ENCODE data around the gene BAHCC1.
A peak's percentile ranks its signal among the peaks of the same experiment; 100 is the strongest.

Gene BAHCC1

DNA sequence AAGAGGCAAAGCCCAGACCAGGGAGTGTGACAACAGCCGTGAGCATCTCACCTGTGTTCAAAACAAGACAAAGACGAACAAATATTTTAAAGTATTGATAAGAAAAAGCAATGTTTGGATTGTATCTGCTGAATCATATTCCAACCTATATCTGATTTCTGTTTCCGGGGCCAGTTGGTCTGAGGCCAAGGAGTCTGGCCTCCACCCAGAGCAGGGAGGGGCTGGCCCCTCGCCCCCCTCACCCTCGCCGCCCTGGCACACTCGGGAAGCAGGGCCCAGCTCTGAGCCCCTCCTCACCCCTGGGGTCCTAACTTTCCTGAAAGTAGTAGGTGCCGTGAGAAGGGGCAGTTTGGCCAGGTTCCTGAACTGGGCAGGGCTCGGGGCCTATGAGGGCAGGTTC lies 69.3 kb downstream of the BAHCC1 start:
- DNase-seq: no peak

DNA sequence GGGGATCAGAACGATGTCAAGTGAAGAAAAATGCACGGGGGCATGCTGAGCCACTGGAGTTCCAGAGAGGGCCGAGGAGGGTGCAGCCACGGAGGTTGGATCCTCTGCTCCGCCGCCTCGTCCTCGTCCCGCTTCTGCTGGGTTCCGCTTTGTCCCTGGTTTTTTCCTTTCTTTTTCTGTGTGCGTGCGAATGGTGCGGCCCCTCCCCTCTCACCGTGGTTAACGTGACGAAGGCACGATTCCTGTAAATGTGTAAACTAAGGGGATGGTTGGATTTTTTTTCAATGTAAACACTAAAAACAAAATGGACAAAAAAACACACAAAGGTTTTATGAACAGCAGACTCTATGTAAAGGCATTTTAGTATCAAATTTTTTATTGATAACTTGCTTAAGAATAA lies 70.7 kb downstream of the BAHCC1 start:
- no peak for DNase-seq

DNA sequence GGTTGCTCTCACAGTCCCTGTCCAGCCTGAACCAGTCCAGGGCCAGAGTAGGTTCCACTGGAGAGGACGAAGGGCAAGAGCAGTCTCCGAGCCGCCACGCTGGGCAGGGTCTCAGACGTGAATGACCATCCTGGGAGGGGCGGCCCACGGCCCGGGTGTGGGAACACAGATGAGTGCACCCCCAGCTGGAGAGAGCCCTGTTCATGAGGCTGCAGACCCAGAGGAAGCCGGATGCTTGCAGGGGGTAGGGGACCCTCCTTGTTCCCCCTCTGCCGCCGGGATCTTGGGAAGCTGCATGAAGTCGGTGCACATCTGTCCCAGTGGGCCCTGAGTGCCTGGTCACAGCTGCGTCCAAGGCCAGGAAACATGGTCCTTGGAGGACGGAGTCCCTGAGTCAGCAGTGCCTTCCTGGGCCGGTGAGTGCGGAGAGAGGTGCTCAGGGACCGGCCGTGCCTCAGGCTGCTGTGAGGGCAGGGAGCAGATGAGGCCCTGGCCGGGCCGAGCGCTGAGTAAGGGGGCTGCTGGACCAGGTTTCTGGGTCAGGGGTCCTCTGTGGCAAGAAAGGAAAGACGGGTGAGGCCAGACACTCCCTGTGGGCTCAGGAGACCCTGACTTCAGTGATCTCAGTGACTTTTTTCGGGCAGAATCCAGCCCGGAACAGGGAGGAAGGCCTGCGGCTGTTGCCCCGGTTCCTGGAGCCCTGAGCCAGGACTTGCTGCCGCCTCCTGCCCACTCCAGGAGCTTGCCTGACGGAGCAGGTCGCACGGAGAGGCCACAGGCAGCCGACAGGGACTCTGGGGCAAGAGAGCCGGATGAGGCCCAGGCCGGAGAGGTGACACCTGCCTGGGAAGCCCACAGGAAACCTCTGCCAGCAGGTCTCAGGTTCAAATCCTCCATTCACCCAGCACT lies 71.6 kb downstream of the BAHCC1 start:
- DNase-seq: no peak

DNA sequence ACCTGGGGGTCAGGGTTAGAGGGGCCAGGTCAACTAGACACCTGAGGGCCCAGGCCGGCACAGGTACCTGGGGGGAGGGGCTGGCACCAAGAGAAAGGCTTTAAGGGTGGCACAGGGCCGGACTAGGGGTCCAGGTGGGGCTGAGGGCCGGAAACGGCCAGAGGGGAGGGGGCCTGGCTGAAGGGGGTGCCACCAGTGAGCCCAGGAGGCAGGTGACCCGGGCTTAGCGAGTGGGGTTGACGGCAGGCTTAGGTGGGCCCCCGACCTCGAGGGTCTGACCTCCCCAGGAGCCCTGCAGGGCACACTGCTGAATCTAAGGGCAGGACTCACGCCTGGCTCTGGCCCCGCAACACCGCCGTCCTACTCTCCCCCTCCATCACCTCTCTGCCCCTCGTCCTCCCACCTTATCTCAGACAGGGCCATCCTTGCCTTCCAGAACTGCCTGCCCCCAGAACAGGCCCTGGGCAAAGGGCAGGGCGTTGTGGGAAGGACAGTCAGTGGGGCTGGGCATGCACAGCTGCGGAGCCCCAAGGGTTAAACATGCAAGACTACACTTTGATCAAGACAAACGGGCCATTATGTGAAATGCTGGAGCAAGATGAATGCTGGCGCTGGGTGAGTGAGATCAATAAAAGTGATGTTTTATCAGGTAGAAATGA lies 73.0 kb downstream of the BAHCC1 start:
- DNase-seq: no peak

DNA sequence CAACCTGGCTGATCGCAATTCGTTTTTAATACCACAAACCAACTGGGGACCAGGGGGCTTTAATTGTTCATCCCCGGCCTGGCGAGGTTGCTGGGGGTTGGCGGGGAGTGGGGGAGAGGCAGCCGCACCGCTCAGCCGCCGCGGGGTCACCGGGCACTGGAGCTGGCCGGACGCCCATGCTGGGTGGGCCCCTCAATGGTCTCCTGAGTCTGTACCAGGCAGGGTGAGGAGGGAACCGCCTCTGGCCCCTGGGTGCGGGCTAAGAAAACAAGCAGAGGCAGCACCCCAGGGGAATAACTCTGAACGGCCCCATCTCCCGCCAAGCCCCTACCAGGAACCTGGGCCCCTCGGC lies 73.5 kb downstream of the BAHCC1 start:
- DNase-seq: no peak

DNA sequence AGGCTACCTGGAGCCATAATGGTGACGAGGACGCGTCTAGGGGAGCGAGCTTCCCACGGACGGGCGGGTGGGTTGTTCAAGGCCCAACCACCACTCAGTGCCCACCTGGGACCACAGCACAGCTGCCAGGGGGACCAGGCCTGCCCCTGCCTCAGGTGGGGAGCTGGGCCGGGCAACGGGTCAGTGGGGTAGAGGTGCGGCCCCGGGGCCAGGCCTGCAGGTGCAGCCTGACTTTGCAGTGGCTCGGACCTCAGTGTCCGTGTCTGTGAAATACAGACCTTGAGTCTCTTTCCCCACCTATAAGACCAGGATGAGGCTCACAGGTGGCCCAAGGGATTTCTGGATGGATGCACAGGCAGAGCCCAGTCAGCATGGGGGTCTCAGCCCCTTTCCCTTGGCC lies 74.0 kb downstream of the BAHCC1 start:
- no peak for DNase-seq

DNA sequence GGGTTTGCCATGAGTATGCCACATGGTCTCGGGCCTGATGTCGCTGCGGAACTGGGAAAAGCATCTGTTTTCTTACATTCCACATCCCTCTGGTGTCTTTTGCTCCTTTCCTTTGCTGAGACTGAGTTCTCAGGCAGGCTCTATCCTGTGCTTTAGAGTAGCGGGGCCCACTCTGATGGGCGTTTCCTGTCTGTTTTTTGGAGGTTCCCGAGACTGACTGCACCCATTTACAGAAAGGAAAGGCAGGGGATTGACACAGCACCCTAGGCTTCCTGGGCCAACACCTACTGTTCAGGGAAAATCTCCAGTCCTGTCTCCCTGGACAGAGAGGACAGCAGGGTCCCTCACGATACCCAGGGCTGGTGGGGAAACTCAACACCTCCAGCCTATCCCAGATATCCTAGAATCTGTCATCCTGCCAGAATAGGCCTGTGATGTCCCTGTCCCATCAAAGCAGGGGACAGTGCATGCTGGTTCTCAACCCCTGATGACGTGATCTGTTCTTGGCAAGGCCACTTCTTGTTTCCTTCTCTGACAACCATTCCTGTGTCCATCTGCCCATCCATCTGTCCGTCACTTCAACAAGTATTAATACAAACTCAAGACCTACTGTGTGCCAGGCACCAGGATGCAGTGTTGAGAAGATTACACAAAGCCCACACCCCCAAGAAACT lies 75.2 kb downstream of the BAHCC1 start:
- DNase-seq: no peak

DNA sequence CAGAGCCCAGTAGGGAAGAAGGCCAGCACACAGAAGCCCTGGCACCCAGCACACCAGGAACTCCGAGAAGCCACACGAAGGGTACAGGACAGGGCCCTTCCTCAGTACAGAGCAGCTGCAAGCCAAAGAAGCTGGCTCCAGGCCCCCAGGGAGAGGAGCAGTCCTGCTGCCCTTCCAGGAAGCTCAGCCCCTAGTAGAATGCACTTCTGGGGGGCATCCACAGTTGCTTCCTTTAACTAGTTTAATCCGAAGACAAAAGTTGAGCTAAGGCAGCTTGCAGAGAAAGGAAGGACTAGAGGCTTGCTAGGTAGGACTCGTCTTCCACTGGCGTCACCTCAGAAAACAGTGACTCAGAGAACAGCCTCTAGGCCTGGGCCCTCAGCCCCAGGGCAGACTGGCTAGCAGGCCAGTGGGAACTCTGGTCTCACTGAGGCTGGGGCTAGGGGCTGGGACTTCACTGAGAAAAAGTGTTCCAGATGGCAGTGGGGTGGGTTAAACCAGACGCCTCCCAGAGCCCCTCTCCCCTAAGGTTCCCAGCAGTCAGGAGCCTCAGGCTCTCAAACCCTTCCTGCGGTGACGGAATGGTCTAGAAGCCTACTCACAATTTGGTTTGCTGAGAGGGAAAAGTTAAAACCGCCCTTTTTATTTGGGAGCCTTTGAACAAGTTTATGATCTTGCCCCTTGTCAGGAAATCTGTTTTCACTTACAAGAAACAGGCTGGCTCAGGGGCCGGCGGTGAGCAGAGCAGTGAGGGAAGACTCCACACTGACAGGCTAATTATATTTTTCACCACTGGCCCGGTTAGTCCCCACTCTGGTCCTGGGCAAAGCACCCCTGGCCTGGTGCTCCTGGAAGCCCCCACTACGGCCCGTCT lies 75.9 kb downstream of the BAHCC1 start:
- no peak for DNase-seq

DNA sequence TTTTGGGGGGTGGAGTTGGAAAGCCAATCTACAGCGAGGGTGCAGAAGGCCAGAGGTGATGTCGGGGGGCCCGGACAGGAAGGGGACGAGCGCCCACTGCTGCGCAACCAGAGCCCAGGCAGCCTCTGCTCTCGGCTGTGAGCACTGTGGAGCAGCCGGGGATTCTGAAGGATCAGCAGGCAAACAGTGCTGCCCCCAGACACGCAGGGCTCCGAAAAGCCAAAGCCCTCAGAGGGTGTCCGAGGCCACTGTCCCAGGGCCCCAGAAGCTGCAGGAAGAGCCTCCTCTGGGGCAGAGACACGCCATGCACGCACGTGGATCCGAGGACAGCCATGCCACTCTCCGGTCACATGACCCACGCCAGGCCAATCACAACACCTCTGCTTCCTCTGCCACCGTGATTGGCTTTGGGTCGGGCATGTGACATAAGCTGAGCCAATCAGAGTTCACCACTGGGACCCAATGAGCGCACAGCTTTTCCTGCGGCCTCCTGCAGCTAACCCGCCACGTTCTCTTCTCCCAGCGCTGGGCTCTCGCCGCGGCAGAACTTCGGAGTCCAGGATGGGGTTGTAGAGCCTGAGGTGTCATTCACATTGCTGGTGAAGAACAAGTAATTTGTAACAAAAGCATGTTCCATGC lies 76.7 kb downstream of the BAHCC1 start:
- peak; percentile 85 for DNase-seq

DNA sequence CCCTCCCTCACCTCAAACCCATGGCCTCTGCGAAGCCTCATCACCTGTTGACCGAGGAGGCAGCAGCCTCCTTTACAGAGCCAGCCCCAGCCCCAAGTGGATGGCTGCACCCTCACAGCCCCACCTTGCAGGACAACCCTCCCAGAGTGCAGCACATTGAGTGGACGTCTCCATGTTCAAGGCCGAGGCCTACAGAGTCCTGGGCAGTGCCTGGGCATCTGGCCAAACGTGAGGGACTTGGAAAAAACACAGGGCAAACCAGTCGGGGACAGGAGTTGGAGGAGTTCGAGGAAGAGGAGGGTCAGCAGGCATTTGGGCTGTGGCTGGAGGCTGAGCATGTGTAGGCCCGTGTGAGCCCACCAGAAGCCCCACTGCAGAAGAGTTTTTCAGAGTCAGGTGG lies 77.8 kb downstream of the BAHCC1 start:
- no peak for DNase-seq

DNA sequence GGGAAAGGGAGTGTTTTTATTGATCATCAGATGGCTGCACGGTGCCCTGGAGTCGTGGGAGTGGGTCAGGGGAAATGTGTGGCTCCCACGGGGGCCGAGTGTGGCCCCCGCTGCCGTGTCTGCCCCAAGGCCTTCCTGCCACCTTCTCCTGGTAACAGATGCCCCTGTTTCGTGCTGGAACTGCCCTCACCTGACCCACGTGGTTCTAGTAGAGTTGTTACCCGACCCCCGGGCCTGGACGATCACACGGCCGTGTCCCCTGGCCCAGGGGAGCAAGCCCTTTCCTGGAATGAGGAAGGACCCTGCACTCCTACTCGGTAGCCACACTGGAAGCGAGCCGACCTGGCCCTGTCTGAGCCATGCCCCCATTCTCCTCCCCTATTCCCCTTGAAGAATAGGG lies 79.7 kb downstream of the BAHCC1 start:
- DNase-seq: no peak

DNA sequence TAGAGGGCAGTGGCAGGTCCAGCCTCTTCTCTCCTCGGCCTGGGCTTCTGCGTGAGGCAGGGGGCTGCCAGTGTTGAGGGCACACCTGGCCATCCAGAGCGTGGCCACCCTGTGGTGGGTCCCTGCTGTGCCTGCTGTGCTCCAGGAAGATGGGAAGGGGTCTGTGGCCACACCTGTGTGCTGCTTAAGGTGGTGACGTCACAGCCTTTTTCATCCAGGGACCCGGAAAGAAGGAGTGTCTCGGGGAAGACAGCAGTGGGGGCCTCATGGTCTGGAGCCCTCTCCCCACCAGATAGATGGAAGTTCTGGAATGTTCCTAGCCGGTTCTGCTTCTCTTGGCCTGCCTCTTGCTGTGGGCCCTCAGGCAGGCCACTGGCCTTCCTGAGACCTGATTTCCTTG lies 80.8 kb downstream of the BAHCC1 start:
- DNase-seq: no peak

DNA sequence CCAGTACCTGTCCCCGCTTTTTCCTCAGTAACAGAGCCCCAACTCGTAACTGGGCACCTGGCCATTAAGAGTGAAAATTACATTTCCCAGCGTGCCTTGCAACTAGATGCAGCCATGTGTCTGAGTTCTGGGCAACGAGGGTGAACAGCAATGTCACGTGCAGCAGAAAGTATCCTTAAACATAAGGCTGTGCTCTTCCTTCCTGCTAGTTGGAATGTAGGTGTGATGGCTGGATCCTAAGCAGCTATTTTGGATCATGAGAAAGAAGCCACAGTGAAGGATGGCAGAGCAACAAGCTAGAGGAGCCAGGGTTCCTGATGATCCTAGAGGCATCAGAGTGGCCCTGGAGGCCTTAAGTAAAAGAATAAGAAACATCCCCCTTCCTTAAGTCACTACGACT lies 81.4 kb downstream of the BAHCC1 start:
- no peak for DNase-seq

DNA sequence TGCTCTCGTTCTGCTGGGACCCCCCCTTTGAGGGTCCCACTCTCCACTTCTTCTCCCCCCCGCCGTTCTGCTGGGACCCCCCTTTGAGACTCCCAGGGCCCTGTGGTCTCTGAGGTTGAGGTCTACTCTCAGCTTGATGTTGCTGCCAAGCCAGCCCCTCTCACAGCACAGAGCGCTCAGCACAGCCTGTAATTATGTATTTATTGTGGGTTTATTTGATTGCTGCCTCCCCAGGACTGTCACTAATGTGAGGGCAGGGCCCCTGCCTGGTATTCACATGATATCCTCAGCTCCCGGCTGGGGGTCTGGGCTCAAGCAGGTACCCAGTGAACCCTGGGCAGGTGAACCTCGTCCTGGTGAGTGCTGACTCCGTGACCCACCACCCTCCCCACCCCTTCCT lies 81.9 kb downstream of the BAHCC1 start:
- no peak for DNase-seq

DNA sequence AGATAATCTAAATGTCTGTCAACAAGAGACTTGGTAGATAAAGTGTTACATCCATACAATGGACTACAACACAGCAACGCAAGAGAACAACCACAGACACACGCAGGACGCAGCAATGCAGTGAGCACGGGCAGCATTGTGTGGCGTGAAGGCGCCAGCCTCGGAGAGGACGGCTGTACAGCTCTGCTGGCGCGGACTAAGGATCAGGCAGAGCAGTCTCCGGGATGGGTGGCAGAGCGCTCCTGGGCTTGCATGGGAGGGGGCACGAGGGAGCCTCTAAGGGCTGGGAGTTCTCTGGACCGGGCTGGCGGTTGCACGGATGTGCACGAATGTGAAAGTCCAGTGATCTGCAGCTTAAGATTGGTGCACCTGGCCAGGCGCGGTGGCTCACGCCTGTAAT lies 82.9 kb downstream of the BAHCC1 start:
- no peak for DNase-seq

DNA sequence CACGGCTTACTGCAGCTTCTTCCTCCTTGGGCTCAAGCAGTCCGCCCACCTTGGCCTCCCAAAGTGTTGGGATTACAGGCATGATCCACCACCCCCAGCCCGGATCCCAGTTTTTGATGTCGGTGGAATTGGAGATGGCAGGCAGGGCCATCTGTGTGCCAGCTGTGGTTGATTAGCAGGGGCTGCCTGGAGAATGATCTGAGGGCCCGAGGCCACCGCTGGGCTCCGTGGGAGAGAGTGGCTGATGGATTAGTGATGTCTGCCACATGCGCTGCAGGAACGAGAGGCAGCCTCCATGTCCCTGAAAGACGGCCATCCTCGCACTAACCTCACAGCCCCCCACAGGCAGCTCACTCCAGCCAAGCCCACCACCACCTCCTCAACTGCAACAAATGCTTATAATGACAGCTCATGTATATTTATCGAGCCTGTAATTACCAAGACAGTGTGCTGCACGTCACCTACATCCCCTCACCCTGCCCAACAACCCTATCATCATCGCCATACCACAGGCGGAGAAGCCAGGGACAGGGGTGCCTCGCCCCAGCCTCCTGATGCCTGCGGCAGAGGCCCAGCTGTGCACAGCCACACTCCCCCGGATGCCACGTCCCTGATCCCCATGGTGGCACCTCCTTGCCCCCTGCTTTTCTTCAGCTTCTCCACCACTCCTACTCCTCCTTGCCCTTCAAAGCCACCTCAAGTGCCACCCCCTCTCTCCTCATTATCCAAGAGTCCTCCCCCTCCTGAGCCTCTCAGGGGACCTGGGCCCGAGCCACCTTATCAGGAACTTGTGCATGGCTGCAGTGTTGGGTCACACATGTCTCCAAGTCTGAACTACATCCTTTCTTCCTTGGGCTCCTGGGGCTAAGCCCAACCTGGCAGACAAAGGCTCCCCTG lies 84.2 kb downstream of the BAHCC1 start:
- peak; percentile 86 for DNase-seq

DNA sequence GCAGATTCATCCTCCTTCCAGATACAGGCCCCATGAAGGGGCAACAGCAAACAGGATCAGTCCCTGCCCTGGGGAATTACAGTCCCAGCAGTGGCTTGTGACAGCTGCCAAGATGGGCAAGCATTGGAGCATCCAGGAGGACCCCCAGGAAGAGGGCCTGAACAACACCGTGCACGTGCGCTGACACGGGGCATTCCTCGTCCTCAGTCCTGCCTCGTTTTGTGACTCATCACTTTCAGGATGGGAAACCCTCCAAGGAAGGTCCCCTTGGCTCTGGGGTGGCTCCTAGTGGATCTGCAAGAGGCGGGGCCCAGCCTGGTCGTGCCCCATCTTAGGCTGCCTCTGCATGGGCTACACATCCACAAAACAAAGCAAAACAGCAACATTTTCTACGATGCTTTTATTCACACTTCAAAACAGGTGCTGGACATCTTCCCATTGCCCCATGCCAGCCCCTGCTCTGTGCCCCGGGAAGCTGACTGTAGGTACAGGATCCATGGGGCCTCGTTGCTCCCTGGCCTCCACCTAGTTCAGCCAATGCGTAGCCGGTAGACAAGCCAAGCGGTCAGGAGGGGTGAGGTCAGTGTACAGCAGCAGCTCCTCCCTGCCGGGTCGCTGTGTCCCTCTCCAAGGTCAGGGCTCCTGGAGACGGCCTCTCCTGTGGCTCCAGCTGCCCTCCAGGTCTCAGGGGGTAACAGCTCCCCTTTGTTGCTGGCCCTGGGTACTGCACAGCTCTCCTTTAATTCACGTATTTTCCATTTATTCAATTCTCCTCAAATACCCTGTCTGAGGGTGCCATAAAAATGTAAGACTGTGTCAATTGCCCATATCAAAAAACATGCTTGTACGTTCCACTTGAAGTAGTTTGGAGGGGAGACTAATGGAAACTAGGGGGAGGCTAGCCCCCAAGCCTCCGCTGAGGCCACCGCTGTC lies 85.1 kb downstream of the BAHCC1 start:
- peak; percentile 61 for DNase-seq

DNA sequence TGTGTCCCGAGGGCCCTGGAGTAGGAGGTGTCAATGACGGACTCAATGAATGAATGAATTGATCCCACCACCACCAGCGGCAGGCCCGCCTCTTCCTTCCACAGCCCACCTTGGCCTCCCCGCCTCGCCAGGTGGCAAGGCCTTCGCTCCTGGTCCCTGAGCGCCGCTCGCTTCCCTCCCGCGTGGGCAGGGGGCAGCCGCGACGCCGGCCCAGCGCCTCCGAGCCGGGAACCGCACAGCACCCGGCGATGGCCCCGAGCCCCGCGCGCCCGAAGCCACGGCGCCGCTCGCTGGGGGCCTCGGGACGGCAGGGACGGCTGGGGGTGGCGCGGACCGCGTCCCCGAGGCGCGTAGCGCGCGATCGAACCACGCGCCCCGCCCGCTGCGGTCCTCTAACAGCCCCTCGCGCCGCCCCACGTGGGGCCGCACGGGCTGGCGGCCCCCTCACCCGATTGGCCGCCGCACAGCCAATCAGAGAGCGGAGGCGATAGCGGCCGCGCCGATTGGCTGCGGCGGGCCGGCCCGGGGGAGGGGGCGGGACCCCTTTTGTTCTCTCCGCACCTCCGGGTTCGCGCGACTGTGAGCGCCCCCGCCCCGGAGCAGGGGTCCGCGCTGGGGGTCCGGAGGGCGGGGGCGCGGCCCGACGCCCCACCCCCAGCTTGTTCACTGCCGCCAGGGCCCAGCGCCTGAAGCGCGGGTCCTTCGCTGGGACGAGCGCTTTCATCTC lies 86.0 kb downstream of the BAHCC1 start:
- DNase-seq: peak; percentile 94

DNA sequence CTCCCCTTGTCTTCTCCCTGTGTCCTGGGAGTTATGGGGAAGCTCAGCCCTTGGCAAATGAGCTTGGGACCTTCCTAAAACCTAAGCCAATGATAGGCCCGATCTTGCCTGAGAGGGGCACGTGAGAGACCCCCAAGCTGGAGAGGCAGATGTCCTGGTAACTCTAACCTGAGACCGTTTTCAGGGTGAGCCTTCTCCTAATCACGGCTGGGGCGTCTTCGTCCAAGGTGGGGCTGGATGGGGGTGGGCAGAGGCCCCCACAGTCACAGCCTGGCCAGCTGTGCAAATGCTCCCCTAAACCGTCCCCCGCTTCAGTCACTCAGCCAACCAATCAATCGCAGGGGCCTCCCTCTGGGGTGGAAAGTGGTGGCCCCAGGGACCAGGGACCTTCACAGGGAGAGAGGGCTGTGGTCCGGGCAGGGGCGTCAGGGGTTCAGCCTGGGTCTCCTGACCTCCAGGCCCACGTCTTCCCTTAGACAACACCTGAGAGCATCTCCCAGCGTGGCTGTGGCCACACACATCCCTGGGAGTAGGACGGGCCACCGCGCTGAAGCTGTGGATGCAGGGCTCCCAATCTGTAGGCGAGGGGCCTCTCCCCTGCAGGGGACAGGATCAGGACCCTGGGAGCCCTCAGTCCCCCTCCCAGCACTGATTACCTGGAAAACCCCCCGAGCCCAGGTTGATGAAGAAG lies 86.7 kb downstream of the BAHCC1 start:
- DNase-seq: no peak
